ENCODE results near the gene COPS2.

- TF ChIP-seq CHD2 (IDR thresholded peaks at IDR 0.05; ENCODE audit: low read depth, low read length) (no peak), POLR2B (IDR thresholded peaks at IDR 0.05; ENCODE audit: low read depth, partially characterized antibody) (no peak), ATF2 (CRISPR knock-in tag; IDR thresholded peaks at IDR 0.05) (no peak), USF2 (CRISPR knock-in tag; IDR thresholded peaks at IDR 0.05) (no peak), PHTF2 (CRISPR knock-in tag; IDR thresholded peaks at IDR 0.05) (no peak), ZNF512 (tag; IDR thresholded peaks at IDR 0.05) (no peak), USF1 (CRISPR knock-in tag; IDR thresholded peaks at IDR 0.05) (no peak), ZNF740 (CRISPR knock-in tag; IDR thresholded peaks at IDR 0.05) (no peak), ZNF740 (tag; IDR thresholded peaks at IDR 0.05) (no peak), CUX1 (CRISPR knock-in tag; IDR thresholded peaks at IDR 0.05) (no peak), SP1 (CRISPR knock-in tag; IDR thresholded peaks at IDR 0.05) (no peak)
These were observed 24.0 kb downstream of the COPS2 start for GRCh38 chr15:49131403-49131802.
